Fibroblast of peridontal ligament (primary cell): Measurements from ENCODE around the gene CTLA4.

ENCODE experiments used
- DNase-seq: peaks from one replicate; pipeline ENCODE4 v3.0.0-alpha.2; 2010; ENCODE audit errors: extremely low read depth

The CTLA4 gene

GRCh38 chr2:203890733-203891132 is 23.2 kb downstream of the CTLA4 start:
- no peak for DNase-seq

- no peak for DNase-seq
Measured at GRCh38 chr2:203891474-203891873, 23.9 kb downstream of the CTLA4 start.

- DNase-seq = no peak
Measured at GRCh38 chr2:203892207-203892606, 24.6 kb downstream of the CTLA4 start.

- DNase-seq = peak; percentile 54
Measured at GRCh38 chr2:203893401-203893800, 25.8 kb downstream of the CTLA4 start.

GRCh38 chr2:203893840-203894239 is 26.3 kb downstream of the CTLA4 start:
- no peak for DNase-seq

GRCh38 chr2:203894262-203894661 is 26.7 kb downstream of the CTLA4 start:
- no peak for DNase-seq

- DNase-seq = no peak
Measured at GRCh38 chr2:203897544-203897943, 30.0 kb downstream of the CTLA4 start.

- no peak for DNase-seq
Measured at GRCh38 chr2:203898657-203899056, 31.1 kb downstream of the CTLA4 start.

GRCh38 chr2:203900253-203900652 is 32.7 kb downstream of the CTLA4 start:
- DNase-seq = peak; percentile 20

GRCh38 chr2:203904022-203904421 is 36.5 kb downstream of the CTLA4 start:
- peak; percentile 8 for DNase-seq

GRCh38 chr2:203905656-203906055 is 38.1 kb downstream of the CTLA4 start:
- DNase-seq = peak; percentile 76

GRCh38 chr2:203908066-203908796 is 40.7 kb downstream of the CTLA4 start:
- DNase-seq = no peak

GRCh38 chr2:203908797-203909185 is 41.2 kb downstream of the CTLA4 start:
- DNase-seq = no peak

- DNase-seq = peak; percentile 91
Measured at GRCh38 chr2:203909261-203909967, 41.8 kb downstream of the CTLA4 start.

GRCh38 chr2:203909974-203910373 is 42.4 kb downstream of the CTLA4 start:
- DNase-seq = no peak

- no peak for DNase-seq
Measured at GRCh38 chr2:203913947-203914346, 46.4 kb downstream of the CTLA4 start.

GRCh38 chr2:203914546-203915182 is 47.1 kb downstream of the CTLA4 start:
- no peak for DNase-seq

- DNase-seq = peak; percentile 41
Measured at GRCh38 chr2:203915256-203915655, 47.7 kb downstream of the CTLA4 start.

GRCh38 chr2:203916756-203917155 is 49.2 kb downstream of the CTLA4 start:
- DNase-seq = no peak

GRCh38 chr2:203918264-203918663 is 50.7 kb downstream of the CTLA4 start:
- DNase-seq = no peak

- DNase-seq = no peak
Measured at GRCh38 chr2:203918839-203919238, 51.3 kb downstream of the CTLA4 start.
